Measurements from ENCODE around the gene MCEMP1.
A peak's percentile ranks its signal among the peaks of the same experiment; 100 is the strongest.

Gene MCEMP1

GRCh38 chr19:7678971-7679751 is 2.3 kb downstream of the MCEMP1 start:
- Histone ChIP-seq H4K20me1 (peaks cover 0 to 22% (median 10%) of the 10 kb centered on the region in 11 experiments; a peak in 10 of 22 replicates), H3K27me3 (peaks cover 0 to 16% (median 2%) of the 10 kb centered on the region in 11 experiments; a peak in 8 of 22 replicates), H3K4me3 (peak overlapping the region in 4 of 10 experiments; percentile 1 to 100 (median 63); a peak in 6 of 20 replicates), H3K9me3 (replicated peaks in 1 of 11) (peaks cover 0 to 20% (median 15%) of the 10 kb centered on the region in 11 experiments; a peak in 18 of 22 replicates), H3K36me3 (peaks cover 20 to 30% (median 22%) of the 10 kb centered on the region in 11 experiments), H3K9ac (peak overlapping the region in 9 of 11 experiments; percentile 13 to 100 (median 94); a peak in 14 of 22 replicates), H3K4me2 (peak overlapping the region; percentile 82 to 98 (median 93)), H3K4me1 (peaks cover 73 to 89% (median 83%) of the 10 kb centered on the region in 10 experiments), H3K27ac (peak overlapping the region in 8 of 11 experiments; percentile 94 to 100 (median 99); a peak in 16 of 22 replicates)
- no peak for TF ChIP-seq Cebpa-rat (IDR thresholded peaks at IDR 0.05)

- TF ChIP-seq Cebpa-rat (IDR thresholded peaks at IDR 0.05), result no peak
- Histone ChIP-seq H3K27me3 (peaks cover 0 to 16% (median 0%) of the 10 kb centered on the region in 11 experiments; a peak in 8 of 22 replicates), H4K20me1 (peaks cover 4 to 30% (median 18%) of the 10 kb centered on the region in 11 experiments; a peak in 11 of 22 replicates), H3K4me2 (peak overlapping the region; percentile 82 to 98 (median 93)), H3K27ac (peak overlapping the region in 9 of 11 experiments; percentile 94 to 100 (median 99); a peak in 17 of 22 replicates), H3K4me1 (peaks cover 64 to 89% (median 75%) of the 10 kb centered on the region in 10 experiments), H3K4me3 (peak overlapping the region; percentile 76 to 100 (median 98)), H3K9me3 (replicated peaks in 1 of 11) (peaks cover 0 to 12% (median 8%) of the 10 kb centered on the region in 11 experiments; a peak in 12 of 22 replicates), H3K36me3 (peaks cover 20 to 38% (median 30%) of the 10 kb centered on the region in 11 experiments), H3K9ac (peak overlapping the region; percentile 91 to 100 (median 98); a peak in 21 of 22 replicates)
These were observed 3.1 kb downstream of the MCEMP1 start for GRCh38 chr19:7679771-7680605.

- H3K4me3 ChIP-seq, result peak within 1 kb of the TSS; percentile 76 to 100 (median 98)
- H3K27ac ChIP-seq, result peak within 1 kb of the TSS; percentile 81 to 100 (median 99)
- peaks cover 11 to 38% (median 26%) of the 10 kb centered on the region in 11 experiments; a peak in 15 of 22 replicates for H4K20me1 ChIP-seq
These were observed 3.9 kb downstream of the MCEMP1 start, which contains the start of gene TRAPPC5 for GRCh38 chr19:7680606-7681339. TSS of gene TRAPPC5 (plus strand) at chr19:7680833. CDS start at chr19:7682254, 1,421 bp downstream.

GRCh38 chr19:7681340-7682174 is 4.7 kb downstream of the MCEMP1 start:
- peaks cover 0 to 16% (median 0%) of the 10 kb centered on the region in 11 experiments; a peak in 8 of 22 replicates for H3K27me3 ChIP-seq
- peaks cover 49 to 86% (median 62%) of the 10 kb centered on the region in 10 experiments for H3K4me1 ChIP-seq
- peak overlapping the region; percentile 91 to 100 (median 98) for H3K9ac ChIP-seq
- H3K4me2 ChIP-seq, result peak overlapping the region; percentile 83 to 98 (median 93)
- peak overlapping the region; percentile 81 to 100 (median 99) for H3K27ac ChIP-seq
- H4K20me1 ChIP-seq, result peaks cover 17 to 46% (median 34%) of the 10 kb centered on the region in 11 experiments; a peak in 16 of 22 replicates
- peak in 10 of 11 experiments; percentile 50 to 96 (median 87); a peak in 18 of 22 replicates for TF ChIP-seq Cebpa-rat (IDR thresholded peaks at IDR 0.05)
- H3K36me3 ChIP-seq, result peaks cover 20 to 48% (median 36%) of the 10 kb centered on the region in 11 experiments
- peak overlapping the region; percentile 76 to 100 (median 98) for H3K4me3 ChIP-seq
- no peaks in the 10 kb centered on the region for H3K9me3 ChIP-seq (replicated peaks in 1 of 11)

More at GRCh38 chr19:7680606-7681339, 3.9 kb downstream of the MCEMP1 start, which contains the start of gene TRAPPC5:
- Histone ChIP-seq H3K9me3 (replicated peaks in 1 of 11) (peaks cover 0 to 4% (median 4%) of the 10 kb centered on the region in 11 experiments; a peak in 12 of 22 replicates), H3K4me1 (peaks cover 57 to 89% (median 69%) of the 10 kb centered on the region in 10 experiments), H3K36me3 (peaks cover 20 to 44% (median 36%) of the 10 kb centered on the region in 11 experiments), H3K27me3 (peaks cover 0 to 16% (median 0%) of the 10 kb centered on the region in 11 experiments; a peak in 8 of 22 replicates), H3K9ac (peak within 1 kb of the TSS; percentile 91 to 100 (median 98)), H3K4me2 (peak within 1 kb of the TSS; percentile 83 to 98 (median 93))
- no peak for TF ChIP-seq Cebpa-rat (IDR thresholded peaks at IDR 0.05)

- Histone ChIP-seq H3K4me2 (peak overlapping the region; percentile 83 to 98 (median 93)), H3K36me3 (peaks cover 20 to 48% (median 36%) of the 10 kb centered on the region in 11 experiments), H4K20me1 (peaks cover 23 to 53% (median 38%) of the 10 kb centered on the region in 11 experiments; a peak in 16 of 22 replicates), H3K27me3 (peaks cover 0 to 13% (median 0%) of the 10 kb centered on the region in 11 experiments; a peak in 8 of 22 replicates), H3K9me3 (replicated peaks in 1 of 11) (no peaks in the 10 kb centered on the region), H3K4me3 (peak overlapping the region; percentile 76 to 100 (median 98); a peak in 18 of 20 replicates), H3K9ac (peak overlapping the region; percentile 91 to 100 (median 98); a peak in 21 of 22 replicates), H3K4me1 (peaks cover 41 to 83% (median 54%) of the 10 kb centered on the region in 10 experiments), H3K27ac (peak overlapping the region; percentile 81 to 100 (median 99); a peak in 21 of 22 replicates)
- no peak for TF ChIP-seq Cebpa-rat (IDR thresholded peaks at IDR 0.05)
These were observed 5.4 kb downstream of the MCEMP1 start for GRCh38 chr19:7682175-7682855.

Measured in BLaER1 treated with 17β-estradiol and CSF1 and Interleukin-3, amounts not matched to agents 10 nM and 100 nM (cell line).